Activated T-helper 2 cell treated with anti-CD3 and anti-CD28 coated beads, Interferon-gamma antibody, Interleukin-2, Interleukin-4, amounts not matched to agents 10 μg/mL and 5 μg/mL and 100 μg/mL, durations not matched to agents 14 hours and 24 hours and 36 hours (primary cell): ENCODE results near the gene GPS2. TPM values are rescaled to one million over a fixed set of nuclear protein-coding genes. Genes with fewer than 3 reads are reported as not detected.
A peak's percentile ranks its signal among the peaks of the same experiment; 100 is the strongest.

Experiments used
- DNase-seq: peaks from one replicate; pipeline ENCODE4 v3.0.0; 2021; ENCODE audit warnings: low spot score
- H3K27ac Mint-ChIP-seq: one replicate; pipeline ENCODE4 v1.8.0; 2021; ENCODE audit warnings: mixed read lengths
- H3K27me3 Mint-ChIP-seq: one replicate; pipeline ENCODE4 v1.8.0; 2021; ENCODE audit warnings: low read depth, mixed read lengths
- H3K36me3 Mint-ChIP-seq: one replicate; pipeline ENCODE4 v1.8.0; 2021; ENCODE audit warnings: low read depth, mixed read lengths
- H3K4me1 Mint-ChIP-seq: one replicate; pipeline ENCODE4 v1.8.0; 2021; ENCODE audit warnings: low read depth, mixed read lengths
- H3K4me3 Mint-ChIP-seq: one replicate; pipeline ENCODE4 v1.8.0; 2021; ENCODE audit warnings: low read depth, mild to moderate bottlenecking, moderate library complexity, mixed read lengths
- H3K9me3 Mint-ChIP-seq: one replicate; pipeline ENCODE4 v1.8.0; 2021; ENCODE audit warnings: mixed read lengths
- intact Hi-C: fragments of 100-400 bp; cut with micrococcal nuclease; formaldehyde crosslinking; loops from one replicate; pipeline ENCODE4 v1.15.1; 2023
- total RNA-seq: library from RNA; stranded (reverse); gene quantifications from 2 replicates; pipeline ENCODE4 v1.2.3, GENCODE V29; 2022

Gene GPS2
- 57.6 and 64.9 TPM in 2 replicates for total RNA-seq

GRCh38 chr17:7314719-7315569, at the start of gene GPS2:
TSS of gene GPS2 (minus strand) at chr17:7315360. CDS start at chr17:7315052, 308 bp downstream.
- peak; percentile 91 for DNase-seq
- Mint-ChIP-seq H3K4me3 (peak within 1 kb of the TSS; percentile 91), H3K27ac (peak within 1 kb of the TSS; percentile 91), H3K36me3 (peaks cover 69% of the 10 kb centered on the region), H3K9me3 (no peaks in the 10 kb centered on the region), H3K27me3 (no peaks in the 10 kb centered on the region), H3K4me1 (peaks cover 39% of the 10 kb centered on the region)
- intact Hi-C loops, result loop anchor here (1.0 to 2.0 kb wide), 2 partner anchors 14 to 170 kb away; partner anchors contain the start of genes NEURL4 and POLR2A

- no peak for DNase-seq
- H3K27me3 Mint-ChIP-seq, result peaks cover 4% of the 10 kb centered on the region
- H3K9me3 Mint-ChIP-seq, result no peaks in the 10 kb centered on the region
- H3K4me1 Mint-ChIP-seq, result peaks cover 1% of the 10 kb centered on the region
- H3K4me3 Mint-ChIP-seq, result no peak overlapping the region
- no peaks in the 10 kb centered on the region for H3K36me3 Mint-ChIP-seq
- intact Hi-C loops, result no loop called here
- no peak overlapping the region for H3K27ac Mint-ChIP-seq
Measured at GRCh38 chr17:7363311-7363710, 48.2 kb upstream of the GPS2 start.

- Mint-ChIP-seq H3K27ac (no peak overlapping the region), H3K36me3 (no peaks in the 10 kb centered on the region), H3K4me1 (peaks cover 1% of the 10 kb centered on the region), H3K9me3 (no peaks in the 10 kb centered on the region), H3K27me3 (peaks cover 2% of the 10 kb centered on the region), H3K4me3 (no peak overlapping the region)
- no peak for DNase-seq
- intact Hi-C loops, result no loop called here
Measured at GRCh38 chr17:7361906-7362305, 46.7 kb upstream of the GPS2 start.

- H3K9me3 Mint-ChIP-seq, result no peaks in the 10 kb centered on the region
- intact Hi-C loops, result no loop called here
- H3K4me1 Mint-ChIP-seq, result peaks cover 19% of the 10 kb centered on the region
- no peaks in the 10 kb centered on the region for H3K27me3 Mint-ChIP-seq
- no peak for DNase-seq
- H3K4me3 Mint-ChIP-seq, result no peak overlapping the region
- peaks cover 8% of the 10 kb centered on the region for H3K36me3 Mint-ChIP-seq
- H3K27ac Mint-ChIP-seq, result no peak overlapping the region
Measured at GRCh38 chr17:7357381-7357780, 42.2 kb upstream of the GPS2 start.

- no peak overlapping the region for H3K27ac Mint-ChIP-seq
- no peaks in the 10 kb centered on the region for H3K9me3 Mint-ChIP-seq
- H3K4me3 Mint-ChIP-seq, result no peak overlapping the region
- H3K27me3 Mint-ChIP-seq, result no peaks in the 10 kb centered on the region
- peaks cover 20% of the 10 kb centered on the region for H3K4me1 Mint-ChIP-seq
- intact Hi-C loops, result loop anchor here (1.0 kb wide), 2 partner anchors 81 to 205 kb away; partner anchors contain the start of gene SENP3
- H3K36me3 Mint-ChIP-seq, result peaks cover 10% of the 10 kb centered on the region
- DNase-seq, result no peak
Measured at GRCh38 chr17:7356756-7357155, 41.6 kb upstream of the GPS2 start.

- Mint-ChIP-seq H3K27ac (no peak overlapping the region), H3K36me3 (peaks cover 14% of the 10 kb centered on the region), H3K9me3 (no peaks in the 10 kb centered on the region), H3K4me3 (no peak overlapping the region), H3K4me1 (peaks cover 21% of the 10 kb centered on the region), H3K27me3 (no peaks in the 10 kb centered on the region)
- intact Hi-C loops, result loop anchor here (1.0 kb wide), 2 partner anchors 81 to 205 kb away; partner anchors contain the start of gene SENP3
- peak; percentile 79 for DNase-seq
Measured at GRCh38 chr17:7356072-7356549, 41.0 kb upstream of the GPS2 start.

- intact Hi-C loops, result no loop called here
- Mint-ChIP-seq H3K4me3 (no peak overlapping the region), H3K4me1 (peaks cover 21% of the 10 kb centered on the region), H3K9me3 (no peaks in the 10 kb centered on the region), H3K27ac (no peak overlapping the region), H3K36me3 (peaks cover 18% of the 10 kb centered on the region), H3K27me3 (no peaks in the 10 kb centered on the region)
- no peak for DNase-seq
Measured at GRCh38 chr17:7355573-7355972, 40.4 kb upstream of the GPS2 start.

- no peak for DNase-seq
- Mint-ChIP-seq H3K4me3 (peak within 1 kb of the TSS; percentile 33), H3K27me3 (no peaks in the 10 kb centered on the region), H3K4me1 (peaks cover 21% of the 10 kb centered on the region), H3K9me3 (no peaks in the 10 kb centered on the region), H3K36me3 (peaks cover 22% of the 10 kb centered on the region), H3K27ac (peak within 1 kb of the TSS; percentile 64)
- intact Hi-C loops, result no loop called here
Measured at GRCh38 chr17:7355053-7355452, 39.9 kb upstream of the GPS2 start, which contains the start of gene TMEM95. TSS of gene TMEM95 (plus strand) at chr17:7355156. CDS start at chr17:7355205, 49 bp downstream.

- no peaks in the 10 kb centered on the region for H3K27me3 Mint-ChIP-seq
- peaks cover 28% of the 10 kb centered on the region for H3K36me3 Mint-ChIP-seq
- H3K9me3 Mint-ChIP-seq, result no peaks in the 10 kb centered on the region
- peak overlapping the region; percentile 64 for H3K27ac Mint-ChIP-seq
- intact Hi-C loops, result loop anchor here (5.0 kb wide), 3 partner anchors 38 to 333 kb away; partner anchors contain the start of genes PLSCR3, TP53 and WRAP53
- no peak for DNase-seq
- H3K4me1 Mint-ChIP-seq, result peaks cover 26% of the 10 kb centered on the region
- peak overlapping the region; percentile 33 for H3K4me3 Mint-ChIP-seq
Measured at GRCh38 chr17:7354262-7354843, 39.2 kb upstream of the GPS2 start.

- Mint-ChIP-seq H3K4me1 (peaks cover 28% of the 10 kb centered on the region), H3K9me3 (no peaks in the 10 kb centered on the region), H3K27me3 (no peaks in the 10 kb centered on the region), H3K27ac (peak overlapping the region; percentile 87), H3K36me3 (peaks cover 39% of the 10 kb centered on the region), H3K4me3 (peak overlapping the region; percentile 90)
- intact Hi-C loops, result loop anchor here (5.0 kb wide), 3 partner anchors 39 to 334 kb away; partner anchors contain the start of genes PLSCR3, TP53 and WRAP53
- no peak for DNase-seq
Measured at GRCh38 chr17:7352910-7353635, 37.9 kb upstream of the GPS2 start.

GRCh38 chr17:7352503-7352889, 37.3 kb upstream of the GPS2 start:
- peak overlapping the region; percentile 87 for H3K27ac Mint-ChIP-seq
- peaks cover 45% of the 10 kb centered on the region for H3K36me3 Mint-ChIP-seq
- peaks cover 28% of the 10 kb centered on the region for H3K4me1 Mint-ChIP-seq
- no peaks in the 10 kb centered on the region for H3K9me3 Mint-ChIP-seq
- intact Hi-C loops, result loop anchor here (5.0 kb wide), 3 partner anchors 40 to 335 kb away; partner anchors contain the start of genes PLSCR3, TP53 and WRAP53
- no peaks in the 10 kb centered on the region for H3K27me3 Mint-ChIP-seq
- H3K4me3 Mint-ChIP-seq, result peak overlapping the region; percentile 90
- DNase-seq, result no peak
